Measurements from ENCODE around the gene DFFB.

DNA sequence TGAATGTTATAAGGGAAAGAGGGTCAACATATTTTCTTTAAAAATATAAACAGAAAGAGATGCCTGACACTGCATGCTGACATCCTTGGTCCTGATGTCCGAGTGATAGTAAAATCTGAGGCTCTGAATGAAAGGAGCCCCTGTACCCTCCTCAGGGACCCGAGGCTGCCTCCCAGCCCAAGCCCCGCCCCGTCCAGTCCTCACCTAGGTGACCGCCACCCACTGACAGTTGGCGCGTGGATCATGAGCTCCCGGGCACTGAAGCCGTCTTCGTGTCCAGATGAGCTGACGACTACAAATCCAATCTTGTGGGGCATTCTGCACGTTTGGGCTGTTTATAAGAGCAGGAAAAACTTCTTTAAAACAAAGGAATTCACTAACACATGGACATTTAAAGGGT lies 5.2 kb upstream of the DFFB start:
- TF ChIP-seq, protein P1, sequence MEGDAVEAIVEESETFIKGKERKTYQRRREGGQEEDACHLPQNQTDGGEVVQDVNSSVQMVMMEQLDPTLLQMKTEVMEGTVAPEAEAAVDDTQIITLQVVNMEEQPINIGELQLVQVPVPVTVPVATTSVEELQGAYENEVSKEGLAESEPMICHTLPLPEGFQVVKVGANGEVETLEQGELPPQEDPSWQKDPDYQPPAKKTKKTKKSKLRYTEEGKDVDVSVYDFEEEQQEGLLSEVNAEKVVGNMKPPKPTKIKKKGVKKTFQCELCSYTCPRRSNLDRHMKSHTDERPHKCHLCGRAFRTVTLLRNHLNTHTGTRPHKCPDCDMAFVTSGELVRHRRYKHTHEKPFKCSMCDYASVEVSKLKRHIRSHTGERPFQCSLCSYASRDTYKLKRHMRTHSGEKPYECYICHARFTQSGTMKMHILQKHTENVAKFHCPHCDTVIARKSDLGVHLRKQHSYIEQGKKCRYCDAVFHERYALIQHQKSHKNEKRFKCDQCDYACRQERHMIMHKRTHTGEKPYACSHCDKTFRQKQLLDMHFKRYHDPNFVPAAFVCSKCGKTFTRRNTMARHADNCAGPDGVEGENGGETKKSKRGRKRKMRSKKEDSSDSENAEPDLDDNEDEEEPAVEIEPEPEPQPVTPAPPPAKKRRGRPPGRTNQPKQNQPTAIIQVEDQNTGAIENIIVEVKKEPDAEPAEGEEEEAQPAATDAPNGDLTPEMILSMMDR (conservative IDR thresholded peaks at IDR 0.05 in 1 of 2, IDR thresholded peaks at IDR 0.05 in 1 of 2; ENCODE audit: low read depth in 1 of 2, low read length in 2 of 2) = no peak
- no peak for TF ChIP-seq EZH2 (IDR thresholded peaks at IDR 0.05; ENCODE audit: low read length, missing control alignments)

Measured in fibroblast of lung (primary cell).